Uterus (tissue), 4 donors: ENCODE measurements around the gene AK2. TPM values are rescaled to one million over a fixed set of nuclear protein-coding genes. Genes with fewer than 3 reads are reported as not detected.

Experiments used
- DNase-seq, 2 donors: peaks; one replicate each; pipeline ENCODE4 v3.0.0-alpha.2; 2019 to 2020
- H3K27ac ChIP-seq, 2 donors: fragments of 200-600 bp; sonication (generic); 1 replicate in 1 of 2; 2 replicates in 1 of 2; pipeline ENCODE4 v1.5.1; 2016 to 2018
- H3K27me3 ChIP-seq, 2 donors: fragments of 200-600 bp; sonication (generic); one replicate each; pipeline ENCODE4 v1.5.1; 2018 to 2019; ENCODE audit warnings: control low read depth in 1 of 2
- H3K36me3 ChIP-seq, 2 donors: fragments of 200-600 bp; sonication (generic); one replicate each; pipeline ENCODE4 v1.5.1; 2019; ENCODE audit warnings: control low read depth in 1 of 2
- H3K4me1 ChIP-seq, 2 donors: fragments of 200-600 bp; sonication (generic); one replicate each; pipeline ENCODE4 v1.5.1; 2018 to 2019; ENCODE audit warnings: control low read depth in 1 of 2
- H3K4me3 ChIP-seq, 2 donors: fragments of 200-600 bp; sonication (generic); 1 replicate in 1 of 2; 2 replicates in 1 of 2; pipeline ENCODE4 v1.5.1; 2018 to 2019; ENCODE audit warnings: mild to moderate bottlenecking in 1 of 2
- H3K9me3 ChIP-seq, 2 donors: fragments of 200-600 bp; sonication (generic); one replicate each; pipeline ENCODE4 v1.5.1; 2019; ENCODE audit warnings: control low read depth in 1 of 2
- CTCF ChIP-seq, 4 experiments: fragments of 200-600 bp in 2 of 4; fragments of 450-650 bp in 2 of 4; sonication (generic) in 2 of 4; IDR thresholded peaks; one replicate each; pipeline ENCODE4 v1.5.1; 2016 to 2019; ENCODE audit warnings: antibody characterized with exemption in 4 of 4, mild to moderate bottlenecking in 2 of 4, moderate library complexity in 1 of 4
- POLR2A ChIP-seq, 2 donors: fragments of 450-650 bp; IDR thresholded peaks; one replicate each; pipeline ENCODE4 v1.6.1; 2016; ENCODE audit warnings: antibody characterized with exemption in 2 of 2, mild to moderate bottlenecking in 1 of 2, moderate library complexity in 1 of 2
- intact Hi-C: fragments of 100-400 bp; cut with DNase I; formaldehyde crosslinking; loops from one replicate; pipeline ENCODE4 v1.15.1; 2023; ENCODE audit warnings: low total_unique reads
- total RNA-seq, 4 donors: library from RNA; depleted of rRNA in 3 of 4; stranded (reverse); fragments of >200 nt in 3 of 4; gene quantifications; one replicate each; pipeline versions ENCODE4 v1.1.0 to v1.2.4, GENCODE V29; 2014 to 2023
- donor health status: DM: yes; HTN: yes; CAD: no.

AK2 gene
- total RNA-seq, 4 donors from 2014 or later = 47.6 to 126 (median 89.2) TPM

- intact Hi-C loops = loop anchor here (10.0 kb wide), 1 partner anchor 147 kb away; no protein-coding TSS in a partner anchor
- Histone ChIP-seq H3K36me3 (no peaks in the 10 kb centered on the region), H3K9me3 (no peaks in the 10 kb centered on the region), H3K27me3 (no peaks in the 10 kb centered on the region), H3K4me3 (peak overlapping the region; percentile 55 to 57), H3K4me1 (no peaks in the 10 kb centered on the region), H3K27ac (peak overlapping the region in 1 of 2 donors; percentile 64)
- no peak for TF ChIP-seq CTCF (IDR thresholded peaks at IDR 0.05)
- no peak for TF ChIP-seq POLR2A (IDR thresholded peaks at IDR 0.05)
- peak in 1 of 2 donors; percentile 30 for DNase-seq
Observed at GRCh38 chr1:33081554-33082305, 45.0 kb upstream of the AK2 start.

- Histone ChIP-seq H3K4me1 (no peaks in the 10 kb centered on the region), H3K27ac (peak within 1 kb of the TSS in 1 of 2 donors; percentile 64), H3K36me3 (no peaks in the 10 kb centered on the region), H3K9me3 (no peaks in the 10 kb centered on the region), H3K27me3 (no peaks in the 10 kb centered on the region), H3K4me3 (peak within 1 kb of the TSS; percentile 55 to 57)
- peak; percentile 97 to 98 for DNase-seq
- intact Hi-C loops = loop anchor here (10.0 kb wide), 1 partner anchor 146 kb away; no protein-coding TSS in a partner anchor
- TF ChIP-seq CTCF (IDR thresholded peaks at IDR 0.05) (peak in 1 of 4 experiments; percentile 2), POLR2A (IDR thresholded peaks at IDR 0.05) (peak; percentile 86 to 88)
Observed at GRCh38 chr1:33080885-33081553, 44.3 kb upstream of the AK2 start, which contains the start of gene AZIN2. Gene AZIN2, plus strand, starts transcription at chr1:33081153. Its CDS starts 1,097 bp downstream, at chr1:33082250.

- H3K27me3 ChIP-seq = no peaks in the 10 kb centered on the region
- H3K27ac ChIP-seq = peak overlapping the region in 1 of 2 donors; percentile 64
- H3K9me3 ChIP-seq = no peaks in the 10 kb centered on the region
- H3K36me3 ChIP-seq = no peaks in the 10 kb centered on the region
- DNase-seq = no peak
- peak overlapping the region; percentile 55 to 57 for H3K4me3 ChIP-seq
- no peaks in the 10 kb centered on the region for H3K4me1 ChIP-seq
- no peak for TF ChIP-seq POLR2A (IDR thresholded peaks at IDR 0.05)
- TF ChIP-seq CTCF (IDR thresholded peaks at IDR 0.05) = no peak
- intact Hi-C loops = loop anchor here (10.0 kb wide), 1 partner anchor 146 kb away; no protein-coding TSS in a partner anchor
Observed at GRCh38 chr1:33080373-33080772, 43.7 kb upstream of the AK2 start.

- no peaks in the 10 kb centered on the region for H3K4me1 ChIP-seq
- no peaks in the 10 kb centered on the region for H3K36me3 ChIP-seq
- intact Hi-C loops = no loop called here
- H3K9me3 ChIP-seq = no peaks in the 10 kb centered on the region
- H3K4me3 ChIP-seq = no peak overlapping the region
- no peaks in the 10 kb centered on the region for H3K27me3 ChIP-seq
- no peak overlapping the region for H3K27ac ChIP-seq
- DNase-seq = no peak
- no peak for TF ChIP-seq POLR2A (IDR thresholded peaks at IDR 0.05)
- no peak for TF ChIP-seq CTCF (IDR thresholded peaks at IDR 0.05)
Observed at GRCh38 chr1:33078030-33078591, 41.4 kb upstream of the AK2 start.
